GM18508 (cell line): ENCODE measurements around the gene PLOD3.
"Not testable (repeated sequence)": the region's sequence is repeated elsewhere in the genome, so short reads cannot be mapped to it uniquely, and the experiment has no call there.

Experiments
- ATAC-seq: cut with Tn5 transposase; IDR thresholded peaks from one replicate; pipeline ENCODE4 v1.9.1; 2021; ENCODE audit warnings: moderate number of reproducible peaks; ENCODE audit not compliant: insufficient read depth, unreplicated experiment

Gene PLOD3

DNA sequence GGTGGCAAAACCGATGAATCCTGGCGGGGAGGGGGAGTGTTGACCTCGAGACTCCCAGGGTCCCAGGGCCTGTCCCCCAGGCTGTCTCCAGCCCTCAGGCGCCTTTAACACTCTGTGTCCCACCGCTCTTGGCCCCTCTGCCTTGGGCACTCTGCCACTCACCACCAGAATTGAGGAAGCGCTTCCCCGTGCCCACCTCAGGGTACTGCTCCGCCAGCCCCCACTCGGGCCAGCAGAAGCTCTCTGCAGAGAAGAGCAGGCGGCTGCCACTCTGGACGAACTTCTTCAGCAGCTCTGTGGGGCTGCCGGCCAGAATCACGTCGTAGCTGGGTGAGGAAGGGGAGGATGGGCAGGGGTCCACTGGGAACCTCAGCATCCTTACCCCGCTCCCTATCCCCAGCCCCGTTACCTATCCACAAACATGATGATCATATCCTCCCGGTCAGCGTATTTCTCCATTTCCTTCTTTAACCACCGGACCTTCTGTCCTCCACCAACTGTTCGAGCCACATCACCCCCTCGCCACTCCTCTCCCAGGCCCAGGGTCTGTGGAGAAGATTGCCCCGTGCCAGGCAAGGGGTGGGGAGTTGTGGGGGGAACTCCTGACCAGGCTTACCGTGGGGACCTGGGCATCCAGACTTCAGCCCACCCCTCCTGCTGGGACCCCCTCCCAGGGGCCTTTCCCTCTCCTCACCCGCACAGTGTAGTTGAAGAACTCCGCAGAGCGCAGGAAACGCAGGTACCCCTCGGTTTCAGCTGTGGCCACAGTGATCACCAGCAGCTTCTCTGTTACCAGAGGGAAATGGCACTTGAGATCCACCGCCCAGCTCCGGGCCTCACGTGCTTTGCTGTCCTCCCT lies 1.2 kb downstream of the PLOD3 start:
- no peak for ATAC-seq

DNA sequence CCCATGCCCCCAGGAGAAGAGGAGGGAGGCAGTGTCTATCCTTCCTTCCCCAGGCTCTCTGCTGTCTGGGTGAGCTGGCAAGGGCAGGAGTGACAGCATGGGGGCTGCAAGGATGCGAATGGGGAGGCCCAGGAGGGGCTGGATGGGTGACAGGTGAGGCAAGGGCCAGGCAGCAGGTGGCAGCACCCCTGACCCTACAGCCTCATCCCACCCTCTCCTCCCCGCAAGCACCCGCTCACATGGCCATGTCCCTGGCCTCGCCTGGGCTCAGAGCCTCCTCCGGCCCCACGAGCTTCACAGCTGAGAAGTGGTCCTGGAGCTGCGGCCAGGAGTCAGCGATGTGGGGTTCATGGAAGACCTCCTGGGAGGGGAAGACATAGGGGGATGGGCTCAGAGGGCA lies 5.4 kb downstream of the PLOD3 start:
- no peak for ATAC-seq

DNA sequence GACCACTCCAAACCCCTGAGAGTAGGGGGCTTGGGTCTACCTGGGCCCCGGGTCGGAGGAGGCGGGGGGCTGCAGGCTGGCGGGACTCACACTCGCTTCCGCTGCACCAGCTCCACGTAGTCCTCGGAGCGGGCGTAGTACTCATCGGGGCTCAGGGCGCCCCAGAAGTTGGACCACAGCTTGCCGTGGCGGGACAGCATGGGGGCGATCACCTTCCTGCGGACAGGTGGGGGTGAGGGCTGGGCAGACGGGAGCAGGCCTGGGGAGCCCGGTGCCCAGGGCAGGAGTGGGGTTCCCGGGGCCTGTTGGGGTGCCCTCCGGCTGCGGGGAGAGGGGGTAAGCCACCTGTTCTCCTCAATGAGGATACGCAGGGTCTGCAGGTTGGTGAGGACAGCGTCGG lies 5.9 kb downstream of the PLOD3 start:
- no peak for ATAC-seq

DNA sequence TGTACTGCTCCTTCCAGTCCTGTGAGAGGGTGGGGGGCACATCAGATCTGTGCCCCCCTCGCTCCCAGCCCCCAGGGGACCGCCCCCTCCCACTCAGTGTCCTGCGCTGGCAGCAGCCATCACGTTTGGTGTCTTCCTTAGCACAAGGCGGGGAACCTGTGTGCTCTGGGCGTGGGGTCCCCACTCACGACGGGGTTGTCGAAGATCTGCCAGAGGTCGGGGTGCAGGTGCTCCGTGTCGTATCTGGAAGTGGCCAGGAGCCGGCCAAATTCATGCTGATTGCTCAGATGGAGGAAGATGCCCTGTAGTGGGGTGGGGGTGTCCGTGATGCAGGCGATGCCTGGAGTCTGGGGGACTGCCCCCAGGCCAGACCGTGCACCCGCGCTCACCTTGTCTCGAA lies 7.2 kb downstream of the PLOD3 start:
- no peak for ATAC-seq

DNA sequence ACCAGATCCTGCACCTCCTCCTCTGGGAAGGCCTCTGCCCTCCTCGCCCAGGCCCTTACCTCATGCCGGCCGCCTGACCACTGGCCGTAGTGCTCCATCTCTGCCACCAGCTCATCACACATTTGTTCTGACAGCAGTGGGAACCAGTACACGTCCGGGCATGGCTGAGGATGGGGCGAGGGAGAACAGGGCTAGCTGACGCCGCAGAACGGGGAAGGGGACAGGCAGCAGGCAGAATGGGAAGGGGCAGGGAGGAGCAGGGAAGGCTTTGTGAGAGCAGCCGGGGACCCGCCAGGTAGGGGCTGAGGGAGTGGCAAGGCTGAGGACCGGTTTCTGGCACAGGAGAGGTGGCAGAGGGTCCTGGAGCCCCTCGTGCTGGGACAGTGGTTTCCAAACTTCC lies 8.6 kb downstream of the PLOD3 start:
- no peak for ATAC-seq

DNA sequence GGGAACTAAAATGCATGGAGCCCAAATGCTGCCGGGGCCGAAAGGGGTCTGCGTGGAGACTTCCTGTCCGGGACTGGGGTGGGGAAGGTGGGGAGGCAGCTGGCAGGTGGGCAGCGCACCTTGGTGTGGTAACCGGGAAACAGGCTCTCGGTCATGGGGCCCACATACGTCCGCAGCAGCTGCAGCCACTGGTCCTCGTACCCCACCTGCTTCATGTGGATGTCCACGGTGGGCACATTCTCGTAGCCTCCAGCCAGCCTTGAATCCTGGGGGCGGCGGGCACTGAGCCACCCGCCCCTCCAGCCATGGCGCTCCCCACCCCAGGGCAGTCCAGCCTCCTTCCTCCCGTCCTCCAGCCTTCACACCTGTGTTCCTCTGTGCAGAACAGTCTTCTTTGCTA lies 9.9 kb downstream of the PLOD3 start:
- ATAC-seq: no peak

DNA sequence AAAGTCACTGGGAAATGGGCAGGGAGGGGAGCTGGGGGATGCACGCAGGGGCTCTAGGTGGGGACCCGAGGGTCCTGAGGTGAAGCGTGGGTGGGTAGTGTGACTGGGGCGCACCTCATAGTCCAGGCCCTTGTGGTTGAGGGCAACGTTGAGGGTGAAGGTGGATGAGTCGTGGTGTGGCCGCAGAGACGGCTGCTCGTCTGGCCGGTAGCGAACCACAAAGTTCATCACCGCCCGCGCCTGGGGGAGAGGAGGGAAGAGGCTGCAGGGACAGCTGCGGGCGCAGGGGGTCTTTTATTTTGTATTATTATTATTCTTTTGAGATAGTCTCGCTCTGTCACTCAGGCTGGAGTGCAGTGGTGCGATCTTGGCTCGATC lies 10.7 kb downstream of the PLOD3 start:
- ATAC-seq: no peak

DNA sequence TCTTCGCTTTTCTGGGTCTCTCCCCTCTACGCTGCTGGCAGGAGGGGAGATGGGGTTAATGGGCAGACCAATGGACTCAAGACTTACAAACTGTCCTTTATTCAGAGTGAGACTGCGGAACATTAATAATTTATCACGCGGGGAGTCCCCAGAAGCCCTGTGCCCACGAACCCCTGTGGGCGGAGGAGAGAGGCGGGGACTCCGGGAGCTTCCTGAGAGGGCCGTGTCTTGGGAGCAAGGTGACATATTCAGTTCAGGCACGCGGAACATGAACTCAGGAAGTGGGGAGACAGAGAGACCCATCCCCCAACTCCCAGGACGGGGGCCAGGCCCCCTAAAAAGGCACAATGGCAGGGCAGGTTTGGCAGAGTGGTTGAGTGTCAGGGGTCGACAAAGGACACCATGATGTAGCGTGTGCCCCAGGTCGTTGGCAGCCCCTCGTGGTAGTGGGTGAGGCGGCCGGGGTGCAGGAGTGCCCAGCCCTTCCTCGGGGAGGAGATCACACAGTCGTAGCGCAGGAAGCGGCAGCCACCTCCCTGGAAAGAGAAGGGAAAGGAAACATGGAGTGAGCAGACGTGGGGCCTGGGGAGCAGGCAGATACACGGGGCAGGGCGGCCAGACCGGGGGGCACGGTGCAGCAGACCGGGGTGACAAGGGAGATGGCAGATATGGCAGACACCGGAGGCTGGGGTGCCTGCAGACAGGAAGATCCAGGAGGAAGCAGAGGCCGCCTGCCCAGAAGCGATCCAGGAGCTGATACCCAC lies 11.3 kb downstream of the PLOD3 start:
- no peak for ATAC-seq

DNA sequence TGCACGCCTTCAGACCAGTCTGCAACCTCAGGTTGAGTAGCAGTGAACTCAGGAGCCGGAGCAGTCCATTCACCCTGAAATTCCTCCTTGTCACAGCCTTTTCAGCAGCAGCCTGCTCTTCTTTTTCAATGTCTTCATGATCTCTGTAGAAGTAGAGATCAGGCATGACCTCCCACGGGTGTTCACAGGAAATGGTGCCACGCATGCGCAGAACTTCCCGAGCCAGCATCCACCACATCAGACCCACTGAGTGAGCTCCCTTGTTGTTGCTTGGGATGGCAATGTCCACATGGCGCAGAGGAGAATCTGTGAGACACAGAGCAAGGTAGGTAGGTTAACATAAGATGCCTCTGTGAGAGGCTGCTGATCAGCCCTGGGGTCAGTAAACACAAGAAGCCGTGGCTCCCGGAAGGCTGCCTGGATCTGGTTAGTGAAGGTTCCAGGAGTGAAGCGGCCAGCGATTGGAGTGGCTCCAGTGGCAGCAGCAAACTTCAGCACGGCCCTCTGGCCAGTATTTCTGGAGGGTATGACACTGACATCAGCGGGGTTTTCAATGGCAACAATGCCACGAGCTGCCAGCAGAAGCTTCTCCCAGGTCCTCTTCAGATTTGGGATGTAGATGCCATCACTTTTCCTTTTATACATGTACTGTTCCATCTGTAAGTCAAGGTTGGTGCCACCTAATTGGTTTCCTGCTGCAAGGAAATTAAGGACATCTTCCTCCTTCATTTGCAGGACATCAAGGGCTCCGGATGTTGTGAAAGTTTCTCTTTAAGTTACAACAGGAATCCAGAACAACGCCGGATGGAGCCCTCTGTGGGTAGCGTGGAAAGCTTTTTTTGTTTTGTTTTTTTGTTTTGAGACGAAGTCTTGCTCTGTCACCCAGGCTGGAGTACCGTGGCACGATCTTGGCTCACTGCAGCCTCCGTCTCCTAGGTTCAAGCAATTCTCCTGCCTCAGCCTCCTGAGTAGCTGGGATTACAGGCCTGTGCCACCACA lies 13.3 kb downstream of the PLOD3 start:
- not testable (repeated sequence) for ATAC-seq

DNA sequence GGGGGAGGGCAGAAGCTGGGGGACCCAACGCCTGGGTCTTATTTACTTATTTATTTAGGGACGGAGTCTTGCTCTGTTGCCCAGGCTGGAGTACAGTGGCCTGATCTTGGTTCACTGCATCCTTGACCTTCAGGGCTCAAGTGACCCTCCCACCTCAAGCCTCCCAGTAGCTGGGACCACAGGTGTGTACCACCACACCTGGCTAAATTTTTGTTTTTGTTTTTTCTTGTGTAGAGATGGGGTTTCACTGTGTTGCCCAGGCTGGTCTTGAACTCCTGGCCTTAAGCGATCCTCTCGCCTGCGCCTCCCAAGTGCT lies 14.8 kb downstream of the PLOD3 start:
- no peak for ATAC-seq

DNA sequence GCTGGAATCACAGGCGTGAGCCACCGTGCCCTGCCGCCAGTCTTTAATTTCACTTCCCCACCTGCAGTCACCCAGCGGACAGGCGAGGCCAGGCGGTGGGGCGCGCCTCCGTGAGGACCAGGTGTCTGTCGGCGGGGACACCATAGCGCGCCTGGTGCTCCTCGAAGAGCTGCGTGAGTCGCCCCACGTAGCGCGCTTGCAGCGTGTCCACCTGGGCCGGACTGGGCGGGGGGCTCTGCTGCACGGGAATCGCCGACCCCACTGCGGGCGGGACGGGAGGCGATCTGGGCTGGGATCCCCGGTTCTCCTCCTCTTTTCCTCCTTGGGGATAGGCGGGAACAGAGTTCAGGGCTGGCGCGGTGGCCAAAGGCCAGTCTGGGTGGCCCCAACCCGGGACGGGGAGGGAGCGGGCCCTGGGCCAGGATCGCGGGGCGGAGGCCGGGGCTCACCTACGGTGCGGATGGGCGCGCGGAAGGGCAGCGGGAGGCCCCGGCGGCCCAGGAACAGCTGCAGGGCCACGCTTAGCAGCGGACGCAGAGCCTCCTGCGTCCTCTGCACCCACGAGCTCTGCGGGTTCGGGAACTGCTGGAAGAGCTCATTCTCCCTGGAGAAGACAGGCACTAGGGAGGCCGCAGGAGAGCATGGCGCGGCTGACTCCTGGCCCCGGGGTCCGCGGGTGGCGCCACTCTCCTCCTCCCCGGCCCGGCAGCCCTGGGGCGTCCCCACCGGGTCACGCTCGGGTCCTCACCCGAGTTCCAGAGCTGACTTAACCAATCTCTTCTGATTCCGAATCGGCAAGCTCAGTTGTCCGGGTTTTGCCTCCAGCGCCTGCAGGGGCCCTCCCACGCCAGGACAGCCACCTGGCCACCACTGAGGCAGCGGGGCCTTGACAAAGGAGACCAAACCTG lies 15.4 kb downstream of the PLOD3 start:
- ATAC-seq: no peak

DNA sequence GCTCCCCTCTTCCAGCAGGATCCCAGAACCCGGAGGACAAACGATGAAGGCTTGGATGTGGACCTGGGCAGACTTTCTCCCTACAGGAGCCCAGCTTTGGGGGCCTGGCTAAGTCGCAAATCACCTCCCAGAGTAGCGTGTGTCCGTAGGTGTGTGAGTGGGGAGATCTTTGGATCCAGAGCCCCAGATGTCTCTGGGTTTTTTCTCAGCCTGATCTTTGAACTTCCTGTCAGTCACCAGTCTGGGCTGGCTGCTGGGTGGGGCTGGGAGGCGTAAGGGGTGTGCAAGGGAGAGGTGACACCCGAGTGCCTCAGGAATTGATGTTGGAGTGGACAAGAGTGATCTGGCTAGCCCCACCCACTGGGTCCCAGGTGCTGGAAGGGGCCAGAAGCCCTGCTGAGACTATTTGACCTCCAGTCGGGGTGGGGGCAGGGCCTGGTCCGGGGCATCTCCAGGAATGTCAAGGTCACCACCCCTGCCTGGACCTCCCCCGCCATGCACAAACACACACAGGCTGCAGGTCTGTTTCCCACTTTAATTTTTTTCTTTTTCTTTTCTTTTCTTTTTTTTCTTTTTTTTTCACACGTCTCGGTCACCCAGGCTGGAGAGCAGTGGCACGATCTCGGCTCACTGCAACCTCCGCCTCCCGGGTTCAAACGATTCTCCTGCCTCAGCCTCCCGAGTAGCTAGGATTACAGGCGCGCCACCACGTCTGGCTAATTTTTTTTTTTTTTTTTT lies 16.4 kb downstream of the PLOD3 start, which contains the start of gene MOGAT3:
Gene MOGAT3, minus strand, starts transcription at position 175 of the 738 bp plus-strand sequence. CDS start 182 bp downstream, outside the sequence.
- ATAC-seq: no peak

DNA sequence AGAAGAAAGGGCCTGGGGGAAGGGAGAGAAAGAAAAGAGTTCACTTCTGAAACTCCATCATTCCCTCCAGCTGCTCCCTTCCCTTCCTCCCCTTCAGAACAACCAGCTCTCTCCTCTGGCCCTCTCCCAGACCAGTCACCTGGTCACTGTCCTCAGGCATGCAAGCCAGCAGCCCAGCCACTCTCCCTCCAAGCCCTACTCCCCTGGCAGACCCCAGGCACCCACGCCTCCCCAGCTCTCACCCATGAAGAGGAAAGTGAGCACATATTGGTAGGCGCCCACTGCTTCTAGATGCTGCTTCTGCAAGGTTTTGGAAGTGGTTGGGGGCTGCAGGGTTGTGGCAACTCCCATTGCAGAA lies 16.9 kb downstream of the PLOD3 start:
- ATAC-seq: no peak

DNA sequence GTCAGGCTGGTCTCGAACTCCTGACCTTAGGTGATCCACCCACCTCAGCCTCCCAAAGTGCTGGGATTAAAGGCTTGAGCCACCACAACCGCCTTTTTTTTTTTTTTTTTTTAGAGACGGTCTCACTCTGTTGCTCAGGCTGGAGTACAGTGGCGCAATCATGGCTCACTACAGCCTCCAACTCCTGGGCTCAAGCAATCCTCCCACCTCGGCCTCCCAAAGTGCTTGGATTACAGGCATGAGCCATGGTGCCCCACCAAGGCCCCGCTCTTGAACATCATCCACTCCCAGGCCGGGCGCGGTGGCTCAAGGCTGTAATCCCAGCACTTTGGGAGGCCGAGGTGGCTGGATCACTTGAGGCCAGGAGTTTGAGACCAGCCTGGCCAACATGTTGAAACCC lies 17.9 kb downstream of the PLOD3 start:
- not testable (repeated sequence) for ATAC-seq

DNA sequence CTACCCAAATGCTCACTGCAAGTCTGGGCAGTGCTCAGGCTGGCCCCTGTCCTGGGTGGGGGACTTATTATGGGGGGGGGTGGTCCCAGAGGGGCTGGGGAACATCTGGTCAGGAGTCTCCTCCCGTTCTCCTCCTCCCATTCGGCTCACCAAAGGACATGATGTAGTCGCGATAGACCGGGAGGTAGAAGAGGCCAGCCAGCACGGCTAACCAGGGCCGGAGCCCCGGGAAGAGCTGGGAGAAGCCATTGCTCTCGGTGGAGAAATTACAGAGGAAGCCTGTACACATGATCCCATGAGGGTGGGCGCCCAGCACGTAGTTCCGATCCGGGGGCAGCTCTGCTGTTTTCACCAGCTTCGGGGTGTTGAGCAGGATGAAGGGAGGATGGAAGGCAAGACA lies 18.9 kb downstream of the PLOD3 start:
- ATAC-seq: no peak

DNA sequence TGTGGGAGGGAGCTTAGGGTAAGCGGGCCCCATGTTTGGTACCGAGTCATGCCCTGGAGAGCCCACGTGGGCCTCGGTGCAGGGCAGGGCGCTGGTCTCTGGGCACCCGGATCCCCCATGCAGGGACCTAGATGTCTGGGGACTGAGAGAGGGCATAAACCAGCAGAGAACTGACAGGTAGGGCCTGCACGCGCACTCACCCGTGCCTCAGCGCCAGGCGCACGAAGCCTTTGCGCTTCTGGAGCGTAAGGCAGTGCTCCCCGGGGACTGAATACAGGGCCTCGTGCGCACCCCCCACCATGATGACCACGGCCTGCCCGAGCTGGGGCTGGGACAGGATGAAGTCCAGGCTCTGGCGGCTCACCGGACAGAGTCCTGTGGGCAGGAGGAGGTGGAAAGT lies 19.4 kb downstream of the PLOD3 start:
- no peak for ATAC-seq

DNA sequence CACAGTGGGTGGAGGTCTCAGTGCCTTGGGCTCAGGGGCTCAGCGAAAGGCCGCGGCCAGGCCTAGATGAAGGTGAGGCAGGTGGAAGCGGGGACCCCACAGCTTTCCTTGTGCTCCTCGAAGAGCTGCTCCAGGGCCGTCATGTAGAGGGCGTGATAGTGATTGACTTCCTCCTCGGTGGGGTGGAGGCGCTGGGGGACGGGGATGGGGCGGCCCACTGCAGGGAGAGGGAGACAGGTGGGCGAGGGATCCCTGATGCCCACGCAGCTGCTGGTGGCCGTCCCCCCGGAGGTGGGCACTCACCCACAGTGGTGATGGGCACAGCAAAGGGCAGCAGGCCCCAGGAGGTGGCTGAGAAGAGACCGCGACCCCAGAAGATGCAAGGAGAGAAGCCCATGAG lies 21.5 kb downstream of the PLOD3 start:
- ATAC-seq: no peak

DNA sequence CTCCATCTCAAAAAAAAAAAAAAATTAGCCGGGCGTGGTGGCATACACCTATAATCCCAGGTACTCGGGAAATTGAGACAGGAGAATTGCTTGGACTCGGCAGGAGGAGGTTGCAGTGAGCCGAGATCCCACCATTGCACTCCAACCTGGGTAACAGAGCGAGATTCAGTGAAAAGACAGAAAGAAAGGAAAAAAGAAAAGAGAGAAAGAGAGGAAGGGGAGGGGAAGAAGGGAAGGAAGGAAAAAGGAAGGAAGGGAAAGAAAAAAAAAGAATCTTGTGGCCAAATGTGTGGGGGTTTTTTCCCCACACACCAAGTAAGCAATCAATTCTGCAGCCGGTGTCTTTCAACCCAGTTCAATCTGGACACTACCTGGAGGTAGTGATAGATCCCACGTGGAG lies 28.3 kb downstream of the PLOD3 start:
- no peak for ATAC-seq

DNA sequence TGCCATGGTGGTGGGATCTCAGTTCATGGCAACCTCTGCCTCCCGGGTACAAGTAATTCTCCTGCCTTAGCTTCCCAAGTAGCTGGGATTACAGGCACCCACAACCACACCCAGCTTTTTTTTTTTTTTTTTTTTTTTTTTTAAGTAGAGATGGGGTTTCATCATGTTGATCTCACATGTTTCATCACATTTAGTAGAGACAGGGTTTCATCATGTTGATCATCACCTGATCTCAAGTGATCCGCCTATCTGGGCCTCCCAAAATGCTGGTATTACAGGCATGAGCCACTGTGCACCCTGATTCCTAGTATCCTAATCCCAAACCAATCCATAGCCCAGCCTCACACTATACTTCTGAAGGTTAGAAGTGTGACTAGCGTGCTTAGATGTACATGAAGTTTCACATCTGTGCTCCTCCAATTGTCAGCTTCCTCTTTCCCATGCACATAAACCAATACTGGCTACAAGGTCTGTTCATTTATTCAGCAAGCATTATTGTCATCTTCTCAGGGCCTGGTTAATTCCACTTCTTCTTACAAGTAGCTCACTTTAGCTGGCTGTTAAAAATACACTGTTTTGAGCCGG lies 30.4 kb downstream of the PLOD3 start:
- ATAC-seq: no peak
